ENCODE data around the gene HBS1L. TPM values are rescaled to one million over a fixed set of nuclear protein-coding genes. Genes with fewer than 3 reads are reported as not detected.

The HBS1L gene
- total and polyA plus RNA-seq, 5 donors: 28.7 to 81.3 (median 71.3) TPM

- no peak overlapping the region for H3K4me3 ChIP-seq (ENCODE audit: low read length)
Observed at GRCh38 chr6:135089901-135090300, 35.3 kb upstream of the HBS1L start.

DNA sequence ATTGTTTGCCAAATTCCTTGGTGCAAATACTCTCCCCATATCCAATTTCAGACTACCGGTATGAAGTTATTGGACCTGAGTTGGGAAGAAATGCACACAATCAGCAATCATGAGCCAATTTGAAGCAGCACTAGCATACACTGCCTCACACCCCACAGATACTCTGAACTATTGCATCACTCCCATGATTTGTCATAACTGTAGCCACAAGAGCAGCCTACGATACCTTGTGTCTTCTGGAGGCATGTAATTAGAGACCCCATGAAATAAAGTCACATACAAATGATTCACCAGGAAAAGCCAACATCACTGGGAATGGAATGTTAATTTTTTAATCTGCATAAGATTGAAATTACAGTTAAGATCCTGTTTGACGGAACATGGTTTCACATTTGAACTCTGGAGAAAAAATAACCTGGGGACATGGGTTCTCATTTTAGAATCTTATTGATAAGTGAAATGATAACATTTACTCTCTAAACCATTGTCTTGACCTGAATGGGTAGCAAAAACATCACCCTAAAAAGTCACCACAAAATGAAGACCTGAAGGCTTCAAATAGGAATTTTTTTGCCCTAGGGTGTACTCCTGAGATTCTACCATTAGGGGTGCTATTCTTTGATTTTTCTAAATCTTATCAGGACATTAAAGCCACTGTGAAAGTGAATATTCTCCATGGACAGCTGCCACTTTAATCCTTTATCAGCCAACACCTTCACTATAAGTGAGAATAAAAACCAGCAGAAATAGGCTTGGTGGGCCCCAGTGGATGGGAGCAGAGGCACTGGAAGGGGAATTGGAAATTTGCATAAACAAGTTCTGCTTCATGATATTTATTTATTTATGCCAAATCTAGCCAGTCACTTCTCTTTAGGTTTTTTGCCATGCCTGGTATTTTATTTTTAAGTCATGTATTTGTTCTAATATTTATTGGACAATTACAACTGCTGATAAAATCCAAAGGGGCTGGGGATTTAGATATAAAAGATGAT, 34.5 kb upstream of the HBS1L start:
- WGBS: 80% methylated on average over 3 of the region's 3 CpGs
- no peak overlapping the region for H3K4me3 ChIP-seq (ENCODE audit: low read length)

More at GRCh38 chr6:135089901-135090300, 35.3 kb upstream of the HBS1L start:
- no peaks in the 10 kb centered on the region for H3K27me3 ChIP-seq (ENCODE audit: control insufficient read depth, insufficient read depth)
- no peaks in the 10 kb centered on the region for H3K4me1 ChIP-seq (ENCODE audit: control insufficient read depth, insufficient read depth, low read length)
- no peaks in the 10 kb centered on the region for H3K9me3 ChIP-seq (ENCODE audit: control insufficient read depth, low read length)
- intact Hi-C loops (cut with DNase I): no loop called here
- DNase-seq (no peak), ATAC-seq (no peak)
- H3K27ac ChIP-seq (ENCODE audit: low read length): no peak overlapping the region
- WGBS: 89% methylated on average over 4 of the region's 4 CpGs

GRCh38 chr6:135088281-135088680, 33.7 kb upstream of the HBS1L start:
- no peak overlapping the region for H3K4me3 ChIP-seq (ENCODE audit: low read length)
- no peak for ATAC-seq
- 70% methylated on average over 1 of the region's 1 CpG for WGBS
- no peak overlapping the region for H3K27ac ChIP-seq (ENCODE audit: low read length)
- H3K9me3 ChIP-seq (ENCODE audit: control insufficient read depth, low read length): no peaks in the 10 kb centered on the region
- H3K4me1 ChIP-seq (ENCODE audit: control insufficient read depth, insufficient read depth, low read length): no peaks in the 10 kb centered on the region
- no peak for DNase-seq
- no peaks in the 10 kb centered on the region for H3K27me3 ChIP-seq (ENCODE audit: control insufficient read depth, insufficient read depth)
- intact Hi-C loops (cut with DNase I): no loop called here

More for the DNA sequence above, 34.5 kb upstream of the HBS1L start:
- no peak for DNase-seq
- Histone ChIP-seq H3K9me3 (ENCODE audit: control insufficient read depth, low read length) (no peaks in the 10 kb centered on the region), H3K27me3 (ENCODE audit: control insufficient read depth, insufficient read depth) (no peaks in the 10 kb centered on the region), H3K4me1 (ENCODE audit: control insufficient read depth, insufficient read depth, low read length) (no peaks in the 10 kb centered on the region), H3K27ac (ENCODE audit: low read length) (no peak overlapping the region)
- intact Hi-C loops (cut with DNase I): no loop called here
- no peak for ATAC-seq

GRCh38 chr6:135087803-135088202, 33.2 kb upstream of the HBS1L start:
- Histone ChIP-seq H3K9me3 (ENCODE audit: control insufficient read depth, low read length) (no peaks in the 10 kb centered on the region), H3K27ac (ENCODE audit: low read length) (no peak overlapping the region), H3K27me3 (ENCODE audit: control insufficient read depth, insufficient read depth) (no peaks in the 10 kb centered on the region), H3K4me3 (ENCODE audit: low read length) (no peak overlapping the region), H3K4me1 (ENCODE audit: control insufficient read depth, insufficient read depth, low read length) (no peaks in the 10 kb centered on the region)
- no peak for ATAC-seq
- WGBS: 54% methylated on average over 5 of the region's 5 CpGs
- intact Hi-C loops (cut with DNase I): no loop called here
- DNase-seq: no peak

GRCh38 chr6:135087403-135087802, 32.8 kb upstream of the HBS1L start:
- intact Hi-C loops (cut with DNase I): no loop called here
- WGBS: 87% methylated on average over 3 of the region's 3 CpGs
- H3K4me1 ChIP-seq (ENCODE audit: control insufficient read depth, insufficient read depth, low read length): no peaks in the 10 kb centered on the region

DNA sequence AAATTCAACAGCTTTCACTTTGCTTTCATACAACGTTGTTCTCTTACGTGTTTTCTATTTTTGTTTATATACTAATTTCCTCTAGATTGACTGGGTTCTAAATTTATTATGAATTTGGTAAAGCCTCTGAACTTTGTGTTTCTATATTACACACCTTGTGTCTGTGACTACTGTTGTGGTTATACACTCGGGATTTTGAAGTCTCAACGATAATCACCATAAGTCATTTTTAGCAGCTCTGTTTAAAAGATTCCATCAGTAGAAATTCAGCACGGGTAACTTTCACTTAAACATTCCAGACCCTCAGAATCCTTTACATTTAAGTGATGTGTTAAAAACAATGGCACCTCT, 31.8 kb upstream of the HBS1L start:
- Histone ChIP-seq H3K4me1 (ENCODE audit: control insufficient read depth, insufficient read depth, low read length) (no peaks in the 10 kb centered on the region), H3K27ac (ENCODE audit: low read length) (no peak overlapping the region), H3K4me3 (ENCODE audit: low read length) (no peak overlapping the region), H3K27me3 (ENCODE audit: control insufficient read depth, insufficient read depth) (no peaks in the 10 kb centered on the region), H3K9me3 (ENCODE audit: control insufficient read depth, low read length) (no peaks in the 10 kb centered on the region)
- intact Hi-C loops (cut with DNase I): no loop called here
- WGBS: 53% methylated on average over 5 of the region's 5 CpGs
- DNase-seq (no peak), ATAC-seq (no peak)

More at GRCh38 chr6:135087403-135087802, 32.8 kb upstream of the HBS1L start:
- Histone ChIP-seq H3K27ac (ENCODE audit: low read length) (no peak overlapping the region), H3K4me3 (ENCODE audit: low read length) (no peak overlapping the region), H3K27me3 (ENCODE audit: control insufficient read depth, insufficient read depth) (no peaks in the 10 kb centered on the region), H3K9me3 (ENCODE audit: control insufficient read depth, low read length) (no peaks in the 10 kb centered on the region)
- DNase-seq (no peak), ATAC-seq (no peak)

- no peaks in the 10 kb centered on the region for H3K9me3 ChIP-seq (ENCODE audit: control insufficient read depth, low read length)
- H3K4me3 ChIP-seq (ENCODE audit: low read length): no peak overlapping the region
- no peaks in the 10 kb centered on the region for H3K4me1 ChIP-seq (ENCODE audit: control insufficient read depth, insufficient read depth, low read length)
- intact Hi-C loops (cut with DNase I): no loop called here
- no peak overlapping the region for H3K27ac ChIP-seq (ENCODE audit: low read length)
- H3K27me3 ChIP-seq (ENCODE audit: control insufficient read depth, insufficient read depth): no peaks in the 10 kb centered on the region
- WGBS: 70% methylated on average over 1 of the region's 1 CpG
- DNase-seq (no peak), ATAC-seq (no peak)
Observed at GRCh38 chr6:135085700-135086413, 31.2 kb upstream of the HBS1L start.

DNA sequence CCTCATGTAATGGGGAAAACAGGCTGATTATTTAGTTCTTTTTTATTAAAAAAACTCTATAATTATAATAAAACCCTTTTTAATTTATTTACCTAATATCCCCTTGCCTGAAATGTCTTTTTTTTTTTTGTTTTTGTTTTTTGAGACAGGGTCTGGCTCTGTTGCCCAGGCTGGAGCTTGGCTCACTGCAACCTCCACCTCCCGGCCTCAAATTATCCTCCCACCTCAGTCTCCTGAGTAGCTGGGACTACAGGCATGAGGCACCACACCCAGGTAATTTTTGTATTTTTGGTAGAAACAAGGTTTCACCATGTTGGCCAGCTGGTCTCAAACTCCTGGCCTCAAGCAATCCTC, 30.3 kb upstream of the HBS1L start:
- Histone ChIP-seq H3K27ac (ENCODE audit: low read length) (no peak overlapping the region), H3K9me3 (ENCODE audit: control insufficient read depth, low read length) (no peaks in the 10 kb centered on the region), H3K27me3 (ENCODE audit: control insufficient read depth, insufficient read depth) (no peaks in the 10 kb centered on the region), H3K4me1 (ENCODE audit: control insufficient read depth, insufficient read depth, low read length) (no peaks in the 10 kb centered on the region), H3K4me3 (ENCODE audit: low read length) (no peak overlapping the region)
- ATAC-seq (no peak), DNase-seq (no peak)
- intact Hi-C loops (cut with DNase I): no loop called here
- WGBS: 88% methylated on average over 1 of the region's 1 CpG

DNA sequence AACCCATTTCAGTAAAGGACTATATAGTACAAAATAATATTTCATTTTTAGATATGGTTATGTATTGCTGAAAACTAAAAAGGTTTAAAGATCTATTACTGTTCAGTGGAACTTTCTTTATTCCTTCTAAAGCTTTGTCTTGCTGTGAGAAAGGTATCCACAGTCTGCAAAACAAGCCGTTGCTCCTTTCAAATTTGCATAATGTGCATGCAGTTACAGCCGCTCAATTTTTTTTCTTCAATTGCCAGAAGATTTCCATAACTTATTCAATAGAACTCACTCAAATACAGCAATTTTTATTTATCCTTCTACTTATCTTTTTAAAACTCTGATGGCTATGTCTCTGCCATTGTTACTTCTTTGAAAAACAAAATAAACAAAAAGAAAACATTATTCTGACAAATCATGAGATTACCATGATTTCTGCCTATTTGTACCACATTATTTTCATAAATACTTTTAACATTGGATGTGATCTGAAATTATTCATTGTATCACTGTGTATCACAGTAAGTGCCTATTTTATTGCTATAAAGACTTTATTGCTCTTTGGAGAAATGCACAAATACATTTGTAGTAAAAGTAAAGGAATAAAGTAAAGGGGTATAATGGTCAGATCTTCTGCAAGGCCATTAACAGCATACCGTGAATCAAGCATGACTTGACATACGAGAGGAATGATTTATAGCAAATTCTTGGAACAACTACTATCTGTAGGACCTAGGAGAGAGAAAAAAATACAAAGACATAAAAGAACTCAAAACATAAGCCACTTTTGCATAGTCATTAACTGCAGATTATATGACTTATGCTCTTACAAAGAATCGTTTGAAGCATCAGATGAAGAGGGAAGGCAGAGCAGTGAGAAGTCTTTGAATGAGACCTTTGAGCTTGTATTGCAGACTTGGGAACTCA, 29.6 kb upstream of the HBS1L start:
- WGBS: 74% methylated on average over 5 of the region's 5 CpGs
- H3K4me3 ChIP-seq (ENCODE audit: low read length): no peak overlapping the region
- ATAC-seq (no peak), DNase-seq (no peak)
- intact Hi-C loops (cut with DNase I): no loop called here
- H3K27me3 ChIP-seq (ENCODE audit: control insufficient read depth, insufficient read depth): no peaks in the 10 kb centered on the region
- H3K9me3 ChIP-seq (ENCODE audit: control insufficient read depth, low read length): no peaks in the 10 kb centered on the region
- H3K4me1 ChIP-seq (ENCODE audit: control insufficient read depth, insufficient read depth, low read length): no peaks in the 10 kb centered on the region
- H3K27ac ChIP-seq (ENCODE audit: low read length): no peak overlapping the region

GRCh38 chr6:135081966-135082365, 27.3 kb upstream of the HBS1L start:
- no peak for ATAC-seq
- Histone ChIP-seq H3K27ac (ENCODE audit: low read length) (no peak overlapping the region), H3K9me3 (ENCODE audit: control insufficient read depth, low read length) (no peaks in the 10 kb centered on the region), H3K27me3 (ENCODE audit: control insufficient read depth, insufficient read depth) (no peaks in the 10 kb centered on the region), H3K4me3 (ENCODE audit: low read length) (no peak overlapping the region), H3K4me1 (ENCODE audit: control insufficient read depth, insufficient read depth, low read length) (no peaks in the 10 kb centered on the region)
- intact Hi-C loops (cut with DNase I): no loop called here
- 64% methylated on average over 1 of the region's 1 CpG for WGBS
- no peak for DNase-seq

Measured in right cardiac atrium (tissue), 5 donors.